Fibroblast of lung (primary cell): ENCODE measurements around the gene ADRB2.

Source experiments
- CTCF ChIP-seq, 2 donors: IDR thresholded peaks in 1 of 2; conservative IDR thresholded peaks in 1 of 2; 1 replicate in 1 of 2; 2 replicates in 1 of 2; pipeline ENCODE4 v1.5.1; 2011 to 2012; ENCODE audit warnings: low read length in 2 of 2, control low read depth in 1 of 2, inconsistent platforms in 1 of 2, low read depth in 1 of 2, mild to moderate bottlenecking in 1 of 2
- EZH2 ChIP-seq: IDR thresholded peaks from 2 replicates; pipeline ENCODE4 v1.5.1; 2012; ENCODE audit warnings: low read length, control low read depth, mild to moderate bottlenecking; ENCODE audit errors: missing control alignments

GRCh38 chr5:148857474-148857873 is 31.1 kb downstream of the ADRB2 start:
- TF ChIP-seq EZH2 (no peak), CTCF (conservative IDR thresholded peaks at IDR 0.05 in 1 of 2, IDR thresholded peaks at IDR 0.05 in 1 of 2; ENCODE audit: low read depth in 1 of 2, low read length in 2 of 2) (no peak)
